K562 (cell line): ENCODE results near the gene GAA. TPM values are rescaled to one million over a fixed set of nuclear protein-coding genes. Genes with fewer than 3 reads are reported as not detected.
A peak's percentile ranks its signal among the peaks of the same experiment; 100 is the strongest.

Source experiments
- ATAC-seq: fragments of 200-7000 bp; cut with Tn5 transposase; 3 replicates; pipeline ENCODE4 v1.9.1; 2020; ENCODE audit warnings: moderate library complexity
- BruUV-seq: library from RNA; stranded (reverse); fragments of 400-500 nt; replicated peaks from 2 replicates; lab custom pipeline; 2021; lab: Mats Ljungman, UMichigan
- CTCF ChIA-PET: fragments of 300-600 bp; formaldehyde crosslinking; extraction: SDS; loops from one replicate; lab custom pipeline; 2021; ENCODE audit warnings: low intra/inter-chr PET ratio; lab: Yijun Ruan, JAX
- POLR2A ChIA-PET: fragments of 300-600, 350-650 bp; sonication (Branson Sonifier 250); formaldehyde crosslinking; extraction: SDS; loops from one replicate; lab custom pipeline; 2021; ENCODE audit warnings: antibody characterized with exemption, inconsistent platforms; lab: Yijun Ruan, JAX
- DNase-seq, 4 experiments: peaks; one replicate each; pipeline versions ENCODE4 v3.0.0 to v3.0.0-alpha.2; 2011 to 2018; ENCODE audit warnings: low spot score in 3 of 4, mixed read lengths in 3 of 4; ENCODE audit errors: extremely low read depth in 1 of 4
- FAIRE-seq: peaks from 2 replicates; lab custom pipeline; 2011; peaks lifted over from hg19 to GRCh38; lab: Jason Lieb, UNC
- H2AFZ ChIP-seq: 2 replicates; pipeline ENCODE4 v1.6.0; 2011; ENCODE audit warnings: low read depth, low read length, control low read depth, inconsistent platforms
- H3K27ac ChIP-seq: fragments of 200-600 bp; 3 replicates; pipeline ENCODE4 v1.8.0; 2011; ENCODE audit warnings: low read depth, mild to moderate bottlenecking, control low read depth, inconsistent platforms, low read length, moderate library complexity, mixed read lengths; ENCODE audit errors: extremely low read depth
- H3K27me3 ChIP-seq, 2 experiments: fragments of 300-600 bp in 1 of 2; 2 replicates in 1 of 2; 3 replicates in 1 of 2; pipeline versions ENCODE4 v1.6.0 to v1.8.0; 2011; ENCODE audit warnings: inconsistent platforms in 2 of 2, low read length in 2 of 2, mild to moderate bottlenecking in 1 of 2, mixed read lengths in 1 of 2, moderate library complexity in 1 of 2; ENCODE audit not compliant: control insufficient read depth in 2 of 2, insufficient read depth in 2 of 2
- H3K36me3 ChIP-seq: fragments of 300-600 bp; 3 replicates; pipeline ENCODE4 v1.8.0; 2011; ENCODE audit warnings: mild to moderate bottlenecking, low read length, inconsistent platforms; ENCODE audit not compliant: control insufficient read depth, insufficient read depth
- H3K4me1 ChIP-seq, 2 experiments: fragments of 200-600 bp in 1 of 2; replicated peaks in 1 of 2; 2 replicates in 1 of 2; 3 replicates in 1 of 2; pipeline versions ENCODE4 v1.5.1 to v1.8.0; 2011; ENCODE audit warnings: inconsistent platforms in 2 of 2, low read length in 2 of 2, mild to moderate bottlenecking in 1 of 2, mixed read lengths in 1 of 2, moderate library complexity in 1 of 2; ENCODE audit not compliant: control insufficient read depth in 2 of 2, insufficient read depth in 2 of 2
- H3K4me2 ChIP-seq: 2 replicates; pipeline ENCODE4 v1.6.1; 2011; ENCODE audit warnings: low read length, control low read depth, inconsistent platforms, mixed read lengths; ENCODE audit not compliant: insufficient read depth
- H3K4me3 ChIP-seq: fragments of 200-600 bp; sonication (generic), shearing (Covaris generic); 2 replicates; pipeline ENCODE4 v1.5.1; 2016; ENCODE audit warnings: control low read depth, inconsistent platforms
- H3K79me2 ChIP-seq: fragments of 200-600 bp; 3 replicates; pipeline ENCODE4 v1.8.0; 2011; ENCODE audit warnings: low read length, inconsistent platforms; ENCODE audit not compliant: control insufficient read depth, insufficient read depth
- H3K9ac ChIP-seq, 2 experiments: 2 replicates each; pipeline versions ENCODE4 v1.6.0 to v1.6.1; 2011; ENCODE audit warnings: low read depth in 2 of 2, low read length in 2 of 2, control low read depth in 1 of 2, inconsistent platforms in 1 of 2, mild to moderate bottlenecking in 1 of 2, mixed read lengths in 1 of 2; ENCODE audit not compliant: insufficient read depth in 1 of 2
- H3K9me1 ChIP-seq: one replicate; pipeline ENCODE4 v1.6.0; 2011; ENCODE audit warnings: inconsistent platforms, mild to moderate bottlenecking, low read length, moderate library complexity; ENCODE audit not compliant: control insufficient read depth, insufficient read depth
- H3K9me3 ChIP-seq: replicated peaks from 2 replicates; pipeline ENCODE4 v1.5.1; 2011; ENCODE audit warnings: low read depth, low read length, inconsistent platforms; ENCODE audit not compliant: control insufficient read depth, insufficient read depth
- H4K20me1 ChIP-seq: replicated peaks from 2 replicates; pipeline ENCODE4 v1.6.1; 2011; ENCODE audit warnings: low read length, inconsistent platforms, mixed read lengths; ENCODE audit not compliant: control insufficient read depth, insufficient read depth
- AFF1 ChIP-seq, 2 experiments: fragments of 450-650 bp; IDR thresholded peaks; 2 replicates each; pipeline ENCODE4 v1.6.1; 2018; ENCODE audit warnings: mild to moderate bottlenecking in 2 of 2, low read depth in 1 of 2; ENCODE audit not compliant: partially characterized antibody in 2 of 2
- BCOR ChIP-seq: fragments of 450-650 bp; IDR thresholded peaks from 2 replicates; pipeline ENCODE4 v1.6.1; 2016
- ELF1 ChIP-seq: fragments of 200-800 bp; sonication (Bioruptor generic); IDR thresholded peaks from 2 replicates; pipeline ENCODE4 v1.6.1; 2016; ENCODE audit warnings: missing genetic modification characterization, missing compliant biosample characterization
- ETV5 ChIP-seq: sonication (generic); formaldehyde crosslinking; IDR thresholded peaks from 2 replicates; pipeline ENCODE4 v1.4.0; 2020; ENCODE audit warnings: low read depth, mild to moderate bottlenecking, missing genetic modification reagents
- FOXP4 ChIP-seq: sonication (generic); formaldehyde crosslinking; IDR thresholded peaks from 2 replicates; pipeline ENCODE4 v1.8.0; 2022; ENCODE audit warnings: mild to moderate bottlenecking, missing genetic modification reagents, borderline replicate concordance
- NEUROD1 ChIP-seq: fragments of 150-350 bp; IDR thresholded peaks from 2 replicates; pipeline ENCODE4 v1.6.1; 2014; ENCODE audit warnings: borderline replicate concordance, low read length, low read depth; ENCODE audit not compliant: partially characterized antibody
- NR2C2 ChIP-seq, 2 experiments: fragments of 200-800 bp in 1 of 2; sonication (Bioruptor generic) in 1 of 2; sonication (generic) in 1 of 2; formaldehyde crosslinking in 1 of 2; IDR thresholded peaks; 2 replicates each; pipeline versions ENCODE4 v1.6.1 to v1.8.0; 2016 to 2022; ENCODE audit warnings: mild to moderate bottlenecking in 1 of 2, missing compliant biosample characterization in 1 of 2, missing genetic modification characterization in 1 of 2, missing genetic modification reagents in 1 of 2
- RAD21 ChIP-seq, 2 experiments: fragments of 250-450 bp in 1 of 2; fragments of 450-650 bp in 1 of 2; sonication (Bioruptor Pico) in 1 of 2; formaldehyde crosslinking in 1 of 2; IDR thresholded peaks in 1 of 2; conservative IDR thresholded peaks in 1 of 2; 2 replicates each; pipeline versions ENCODE4 v1.4.0 to v1.8.0; 2020 to 2022; ENCODE audit warnings: mild to moderate bottlenecking in 2 of 2, moderate library complexity in 1 of 2
- WGBS: fragments of 100-300 bp; shearing (Covaris generic); methylation state at CpG from one replicate; pipeline ENCODE4 v1.1.6; 2016; ENCODE audit warnings: low coverage, mixed read lengths; ENCODE audit not compliant: insufficient coverage; ENCODE audit errors: missing lambda C conversion rate; 5-methylcytosine and 5-hydroxymethylcytosine counted together
- in situ Hi-C: fragments of 300-500 bp; cut with MboI; formaldehyde crosslinking; loops from 4 replicates; pipeline ENCODE4 v1.15.0; 2018; ENCODE audit warnings: inconsistent platforms, mixed read lengths
- intact Hi-C: fragments of 100-400 bp; cut with micrococcal nuclease; formaldehyde crosslinking; loops from 2 replicates; pipeline ENCODE4 v1.14.2; 2022
- polyA plus RNA-seq, 8 experiments: library from polyadenylated mRNA; depleted of rRNA in 4 of 8; stranded (reverse) in 5 of 8; unstranded in 3 of 8; fragments of >200 nt; fragmentation: Nextera tagmentation in 2 of 8; fragmentation: Illumina TruSeq in 1 of 8; extraction: Ambion mirVana in 2 of 8; extraction: Trizol in 1 of 8; gene quantifications; 2 replicates each; pipeline versions ENCODE4 v1.2.1 to v1.2.3, GENCODE V29; 2011 to 2014; ENCODE audit warnings: inconsistent platforms in 1 of 8, missing spikeins in 1 of 8
- total RNA-seq, 7 experiments: library from RNA; depleted of rRNA in 6 of 7; stranded (reverse); fragments of >200 nt in 6 of 7; fragmentation: Illumina TruSeq in 2 of 7; extraction: Trizol in 2 of 7; gene quantifications; 2 replicates each; pipeline versions ENCODE4 v1.2.1 to v1.2.3, GENCODE V29; 2011 to 2021; ENCODE audit warnings: low replicate concordance in 1 of 7

The GAA gene
- total and polyA plus RNA-seq, 9 of the 15 experiments (the other 6 are each of a cell fraction or from before 2014, with no cell fraction given), result 0.15 to 6.4 (median 1.7) TPM

GRCh38 chr17:80101946-80102663, 724 bp downstream of the GAA start:
- in situ Hi-C loops, result no loop called here
- Histone ChIP-seq H4K20me1 (0 out of 2 replicates have a peak, but pooled peaks cover 4% of the 10 kb centered on the region), H3K36me3 (no peaks in the 10 kb centered on the region), H3K27me3 (peaks cover 15 to 34% of the 10 kb centered on the region in 2 experiments; a peak in 4 of 5 replicates), H3K79me2 (no peaks in the 10 kb centered on the region), H3K27ac (peak overlapping the region; percentile 52; the same call in 2 of the 3 replicates), H3K4me3 (peak overlapping the region; percentile 65), H3K9me1 (no peaks in the 10 kb centered on the region), H3K9ac (peak overlapping the region; percentile 70 to 95), H3K9me3 (no peaks in the 10 kb centered on the region), H3K4me2 (peak overlapping the region; percentile 95), H3K4me1 (peaks cover 10 to 45% of the 10 kb centered on the region in 2 experiments; a peak in 4 of 5 replicates), H2AFZ (peak overlapping the region; percentile 89)
- ATAC-seq (peak; percentile 60), DNase-seq (peak in 3 of 4 experiments; percentile 55 to 57 (median 56)), FAIRE-seq (no peak)
- intact Hi-C loops, result loop anchor here (10.0 kb wide), 1 partner anchor 83 kb away; no protein-coding TSS in a partner anchor
- POLR2A ChIA-PET, result interaction anchor here (0.5 to 1.8 kb wide), 11 partner anchors 8 to 325 kb away, joined by 3 to 8 read pairs (median 4); no protein-coding TSS in a partner anchor
- BruUV-seq, result TSS peak; percentile 75
- CTCF ChIA-PET, result interaction anchor here (0.6 to 0.7 kb wide), 2 partner anchors 12 to 17 kb away, joined by 3 to 4 read pairs; no protein-coding TSS in a partner anchor
- 47% methylated on average over 15 of the region's 21 CpGs for WGBS
- TF ChIP-seq FOXP4 (CRISPR knock-in tag) (0 out of 2 replicates have a peak, but pooled peaks have one; percentile 20), RAD21 (CRISPR knock-in tag; conservative IDR thresholded peaks at IDR 0.05 in 1 of 2, IDR thresholded peaks at IDR 0.05 in 1 of 2) (0 out of 4 replicates have a peak, but pooled peaks of 1 of the 2 experiments have one; percentile 1), ELF1 (tag) (0 out of 2 replicates have a peak, but pooled peaks have one; percentile 35), NR2C2 (CRISPR knock-in tag; IDR thresholded peaks at IDR 0.05) (no peak), NR2C2 (tag; IDR thresholded peaks at IDR 0.05) (0 out of 2 replicates have a peak, but pooled peaks have one; percentile 9), BCOR (0 out of 2 replicates have a peak, but pooled peaks have one; percentile 4), NEUROD1 (no peak), ETV5 (CRISPR knock-in tag) (0 out of 2 replicates have a peak, but pooled peaks have one; percentile 5), AFF1 (IDR thresholded peaks at IDR 0.05; ENCODE audit: low read depth in 1 of 2, partially characterized antibody in 2 of 2) (no peak)
